ENCODE results near the gene ZNF384. TPM values are rescaled to one million over a fixed set of nuclear protein-coding genes. Genes with fewer than 3 reads are reported as not detected.

The ZNF384 gene
- total and polyA plus RNA-seq, 4 donors, result 3.9 to 12.7 (median 10.0) TPM

DNA sequence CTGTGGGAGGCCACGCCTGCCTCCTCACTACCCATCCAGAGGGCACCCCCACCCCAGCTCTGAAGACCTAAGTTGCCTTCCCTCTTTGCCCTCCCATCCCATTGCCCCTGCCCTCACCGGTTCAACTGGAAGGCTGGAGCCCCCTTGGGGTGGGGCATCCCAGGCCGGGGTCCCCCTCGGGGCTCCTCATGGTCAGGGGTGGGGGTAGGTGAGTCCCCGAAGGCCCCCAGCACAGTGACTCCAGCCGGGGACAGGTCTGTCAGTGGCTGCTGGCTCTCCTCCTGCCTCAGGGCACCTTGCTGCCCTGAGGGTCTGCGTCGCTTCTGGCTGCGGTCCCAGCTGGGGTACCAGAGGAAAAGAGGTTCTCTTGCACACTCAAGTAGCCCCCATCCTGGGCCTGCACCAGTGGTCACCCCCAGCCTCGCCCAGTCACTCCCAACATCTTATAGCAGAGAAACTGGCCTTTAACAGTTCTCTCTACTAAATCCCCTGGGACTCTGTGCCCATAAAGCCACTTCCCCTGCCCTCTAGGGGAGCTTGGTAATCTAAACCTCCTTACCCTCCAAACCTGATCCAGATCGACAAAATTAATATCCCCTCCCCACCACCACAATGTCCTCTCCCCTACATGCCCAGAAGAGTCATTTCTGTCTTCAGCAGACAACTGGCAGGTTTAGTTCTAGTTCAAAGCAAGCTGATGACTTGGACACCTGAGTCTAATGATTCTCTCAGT lies 6.3 kb upstream of the ZNF384 start:
- Histone ChIP-seq H3K4me3 (ENCODE audit: low read depth in 1 of 3, low read length in 3 of 3) (no peak overlapping the region), H3K9me3 (ENCODE audit: control insufficient read depth in 4 of 4, low read length in 3 of 4) (no peaks in the 10 kb centered on the region), H3K36me3 (ENCODE audit: control insufficient read depth in 4 of 4, insufficient read depth in 3 of 4, low read depth in 1 of 4, low read length in 3 of 4) (no peaks in the 10 kb centered on the region), H3K9ac (ENCODE audit: low read depth in 1 of 2, low read length in 2 of 2) (no peak overlapping the region), H3K4me1 (ENCODE audit: control insufficient read depth in 4 of 4, insufficient read depth in 4 of 4, low read length in 3 of 4) (peaks cover 0 to 6% (median 3%) of the 10 kb centered on the region in 4 donors), H3K27ac (ENCODE audit: low read depth in 1 of 2, low read length in 2 of 2) (no peak overlapping the region), H3K27me3 (ENCODE audit: control insufficient read depth in 4 of 4, insufficient read depth in 4 of 4, low read length in 3 of 4) (peaks cover 0 to 6% (median 5%) of the 10 kb centered on the region in 4 donors)
- DNase-seq (ENCODE audit: low spot score), result no peak
- WGBS, result 74% methylated on average over 11 of the region's 11 CpGs
- TF ChIP-seq SP1 (IDR thresholded peaks at IDR 0.05) (no peak), RAD21 (IDR thresholded peaks at IDR 0.05) (no peak), YY1 (IDR thresholded peaks at IDR 0.05) (no peak), JUND (IDR thresholded peaks at IDR 0.05) (no peak), NR2F2 (IDR thresholded peaks at IDR 0.05) (no peak), GABPA (IDR thresholded peaks at IDR 0.05 in 1 of 2, conservative IDR thresholded peaks at IDR 0.05 in 1 of 2) (no peak), FOXA2 (IDR thresholded peaks at IDR 0.05) (no peak), TAF1 (conservative IDR thresholded peaks at IDR 0.05) (no peak), HNF4G (IDR thresholded peaks at IDR 0.05) (no peak), EGR1 (IDR thresholded peaks at IDR 0.05; ENCODE audit: low read depth in 2 of 2) (no peak)
- TF ChIP-seq, protein P1, sequence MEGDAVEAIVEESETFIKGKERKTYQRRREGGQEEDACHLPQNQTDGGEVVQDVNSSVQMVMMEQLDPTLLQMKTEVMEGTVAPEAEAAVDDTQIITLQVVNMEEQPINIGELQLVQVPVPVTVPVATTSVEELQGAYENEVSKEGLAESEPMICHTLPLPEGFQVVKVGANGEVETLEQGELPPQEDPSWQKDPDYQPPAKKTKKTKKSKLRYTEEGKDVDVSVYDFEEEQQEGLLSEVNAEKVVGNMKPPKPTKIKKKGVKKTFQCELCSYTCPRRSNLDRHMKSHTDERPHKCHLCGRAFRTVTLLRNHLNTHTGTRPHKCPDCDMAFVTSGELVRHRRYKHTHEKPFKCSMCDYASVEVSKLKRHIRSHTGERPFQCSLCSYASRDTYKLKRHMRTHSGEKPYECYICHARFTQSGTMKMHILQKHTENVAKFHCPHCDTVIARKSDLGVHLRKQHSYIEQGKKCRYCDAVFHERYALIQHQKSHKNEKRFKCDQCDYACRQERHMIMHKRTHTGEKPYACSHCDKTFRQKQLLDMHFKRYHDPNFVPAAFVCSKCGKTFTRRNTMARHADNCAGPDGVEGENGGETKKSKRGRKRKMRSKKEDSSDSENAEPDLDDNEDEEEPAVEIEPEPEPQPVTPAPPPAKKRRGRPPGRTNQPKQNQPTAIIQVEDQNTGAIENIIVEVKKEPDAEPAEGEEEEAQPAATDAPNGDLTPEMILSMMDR (IDR thresholded peaks at IDR 0.05; ENCODE audit: low read depth, low read length, missing input control), result no peak

DNA sequence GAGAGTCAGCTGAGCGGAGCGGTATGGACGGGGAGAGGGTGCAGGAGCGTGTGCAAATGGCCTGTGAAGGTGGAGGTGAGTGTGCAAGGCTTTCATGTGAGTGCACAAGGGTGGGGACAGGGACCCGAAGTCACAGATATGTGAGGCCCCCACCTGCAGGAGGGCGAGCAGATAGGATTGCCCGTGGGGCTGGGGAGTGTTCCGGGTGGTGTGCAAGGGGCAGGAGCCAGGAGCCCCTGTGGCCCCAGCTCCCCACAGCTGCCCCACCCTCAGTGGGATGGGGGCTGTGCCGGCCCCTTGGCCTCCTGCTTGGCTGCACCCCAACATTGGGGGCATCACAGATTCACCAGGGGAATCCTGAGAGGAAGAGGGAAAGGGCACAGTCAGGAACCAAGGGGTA lies 5.5 kb upstream of the ZNF384 start:
- H3K9me3 ChIP-seq (ENCODE audit: control insufficient read depth in 4 of 4, low read length in 3 of 4), result no peaks in the 10 kb centered on the region
- H3K4me1 ChIP-seq (ENCODE audit: control insufficient read depth in 4 of 4, insufficient read depth in 4 of 4, low read length in 3 of 4), result peaks cover 0 to 10% (median 7%) of the 10 kb centered on the region in 4 donors
- H3K9ac ChIP-seq (ENCODE audit: low read depth in 1 of 2, low read length in 2 of 2), result no peak overlapping the region
- no peak for DNase-seq (ENCODE audit: low spot score)
- 78% methylated on average over 9 of the region's 9 CpGs for WGBS
- no peak overlapping the region for H3K27ac ChIP-seq (ENCODE audit: low read depth in 1 of 2, low read length in 2 of 2)
- H3K4me3 ChIP-seq (ENCODE audit: low read depth in 1 of 3, low read length in 3 of 3), result no peak overlapping the region
- H3K36me3 ChIP-seq (ENCODE audit: control insufficient read depth in 4 of 4, insufficient read depth in 3 of 4, low read depth in 1 of 4, low read length in 3 of 4), result no peaks in the 10 kb centered on the region
- peaks cover 0 to 6% (median 5%) of the 10 kb centered on the region in 4 donors for H3K27me3 ChIP-seq (ENCODE audit: control insufficient read depth in 4 of 4, insufficient read depth in 4 of 4, low read length in 3 of 4)
- TF ChIP-seq ZBTB33 (IDR thresholded peaks at IDR 0.05) (no peak), HNF4A (conservative IDR thresholded peaks at IDR 0.05) (no peak), JUND (IDR thresholded peaks at IDR 0.05) (no peak), MAX (IDR thresholded peaks at IDR 0.05) (no peak)
- TF ChIP-seq, protein P1 (IDR thresholded peaks at IDR 0.05; ENCODE audit: low read depth, low read length, missing input control), result no peak

Data from liver (tissue), 9 donors.